HepG2 (cell line): ENCODE results near the gene PKD2L1. TPM values are rescaled to one million over a fixed set of nuclear protein-coding genes. Genes with fewer than 3 reads are reported as not detected.
A peak's percentile ranks its signal among the peaks of the same experiment; 100 is the strongest.

Source experiments
- ETV6 ChIP-seq: sonication (generic); formaldehyde crosslinking; conservative IDR thresholded peaks from 2 replicates; pipeline ENCODE4 v1.4.0; 2020; ENCODE audit warnings: missing genetic modification reagents
- FOXA1 ChIP-seq, 2 experiments: fragments of 450-650 bp in 1 of 2; sonication (generic) in 1 of 2; formaldehyde crosslinking in 1 of 2; IDR thresholded peaks; 2 replicates each; pipeline versions ENCODE4 v1.4.0 to v1.6.1; 2016 to 2020; ENCODE audit warnings: missing genetic modification reagents in 1 of 2
- PCBP2 ChIP-seq: fragments of 200-400 bp; formaldehyde crosslinking; optimal IDR thresholded peaks from 2 replicates; pipeline ENCODE3; 2018; ENCODE audit warnings: low read length, low read depth; ENCODE audit not compliant: poor library complexity, severe bottlenecking
- RBFOX2 ChIP-seq: fragments of 200-400 bp; formaldehyde crosslinking; IDR thresholded peaks from 2 replicates; pipeline ENCODE4 v1.6.1; 2017; ENCODE audit warnings: low read depth, mild to moderate bottlenecking, low read length
- SATB2 ChIP-seq: sonication (generic); formaldehyde crosslinking; IDR thresholded peaks from 2 replicates; pipeline ENCODE4 v1.5.0; 2020; ENCODE audit warnings: missing genetic modification reagents
- SOX5 ChIP-seq: IDR thresholded peaks from 2 replicates; pipeline ENCODE4 v1.6.1; 2016; ENCODE audit warnings: borderline replicate concordance
- WIZ ChIP-seq: sonication (generic); formaldehyde crosslinking; IDR thresholded peaks from 2 replicates; pipeline ENCODE4 v1.5.1; 2020; ENCODE audit warnings: mild to moderate bottlenecking, missing genetic modification reagents
- YEATS4 ChIP-seq: sonication (generic); formaldehyde crosslinking; IDR thresholded peaks from 2 replicates; pipeline ENCODE4 v1.4.0; 2020; ENCODE audit warnings: missing genetic modification reagents, borderline replicate concordance
- ZBTB20 ChIP-seq: sonication (generic); formaldehyde crosslinking; IDR thresholded peaks from 2 replicates; pipeline ENCODE4 v1.8.1; 2023; ENCODE audit warnings: missing genetic modification reagents, low read depth, mild to moderate bottlenecking, borderline replicate concordance
- ZBTB7A ChIP-seq: sonication (generic); formaldehyde crosslinking; IDR thresholded peaks from 2 replicates; pipeline ENCODE4 v1.8.0; 2022; ENCODE audit warnings: mild to moderate bottlenecking, missing genetic modification reagents
- ZNF160 ChIP-seq: sonication (generic); formaldehyde crosslinking; IDR thresholded peaks from 2 replicates; pipeline ENCODE4 v1.8.0; 2022; ENCODE audit warnings: mild to moderate bottlenecking, inconsistent platforms, missing genetic modification reagents
- ZNF569 ChIP-seq: sonication (generic); formaldehyde crosslinking; IDR thresholded peaks from 2 replicates; pipeline ENCODE4 v1.5.0; 2020; ENCODE audit warnings: mild to moderate bottlenecking, missing genetic modification reagents, moderate library complexity, borderline replicate concordance
- ZNF589 ChIP-seq: sonication (generic); formaldehyde crosslinking; conservative IDR thresholded peaks from 2 replicates; pipeline ENCODE4 v1.8.0; 2022; ENCODE audit warnings: mild to moderate bottlenecking, moderate library complexity, missing genetic modification reagents
- ZNF788 ChIP-seq: sonication (generic); formaldehyde crosslinking; IDR thresholded peaks from 2 replicates; pipeline ENCODE4 v1.5.0; 2020; ENCODE audit warnings: mild to moderate bottlenecking, missing genetic modification reagents, borderline replicate concordance
- ZSCAN9 ChIP-seq: IDR thresholded peaks from 2 replicates; pipeline ENCODE4 v1.6.1; 2016; ENCODE audit warnings: borderline replicate concordance
- polyA plus RNA-seq, 8 experiments: library from polyadenylated mRNA; depleted of rRNA in 3 of 8; stranded (reverse) in 7 of 8; unstranded in 1 of 8; fragments of >200 nt; fragmentation: Illumina TruSeq in 4 of 8; extraction: Trizol in 4 of 8; gene quantifications; 2 replicates each; pipeline versions ENCODE4 v1.2.1 to v1.2.3, GENCODE V29; 2011 to 2016; ENCODE audit warnings: low read depth in 4 of 8, missing spikeins in 1 of 8, mixed read lengths in 1 of 8; ENCODE audit not compliant: insufficient read depth in 1 of 8
- total RNA-seq, 5 experiments: library from RNA; depleted of rRNA; stranded (reverse); fragments of >200 nt; fragmentation: Illumina TruSeq; extraction: Trizol; gene quantifications; 2 replicates each; pipeline ENCODE4 v1.2.3, GENCODE V29; 2016; ENCODE audit warnings: low read depth in 1 of 5
- TF ChIP-seq, protein P1 (sequence below): sonication (generic); formaldehyde crosslinking; IDR thresholded peaks from 2 replicates; pipeline ENCODE4 v1.4.0; 2020; ENCODE audit warnings: missing genetic modification reagents
- TF ChIP-seq, protein P2 (sequence below): sonication (generic); formaldehyde crosslinking; IDR thresholded peaks from 2 replicates; pipeline ENCODE4 v1.4.0; 2020; ENCODE audit warnings: mild to moderate bottlenecking, low read depth, missing genetic modification reagents
- TF ChIP-seq, protein P3 (sequence below): sonication (generic); formaldehyde crosslinking; IDR thresholded peaks from 2 replicates; pipeline ENCODE4 v1.9.0; 2021; ENCODE audit warnings: missing genetic modification reagents, borderline replicate concordance
- TF ChIP-seq, protein P4 (sequence below): sonication (generic); formaldehyde crosslinking; IDR thresholded peaks from 2 replicates; pipeline ENCODE4 v1.4.0; 2020; ENCODE audit warnings: missing genetic modification reagents

PKD2L1 gene
- total and polyA plus RNA-seq, 2 of the 13 experiments (the other 11 are each of a cell fraction or from before 2014, with no cell fraction given): 0.07 to 0.15 TPM

DNA sequence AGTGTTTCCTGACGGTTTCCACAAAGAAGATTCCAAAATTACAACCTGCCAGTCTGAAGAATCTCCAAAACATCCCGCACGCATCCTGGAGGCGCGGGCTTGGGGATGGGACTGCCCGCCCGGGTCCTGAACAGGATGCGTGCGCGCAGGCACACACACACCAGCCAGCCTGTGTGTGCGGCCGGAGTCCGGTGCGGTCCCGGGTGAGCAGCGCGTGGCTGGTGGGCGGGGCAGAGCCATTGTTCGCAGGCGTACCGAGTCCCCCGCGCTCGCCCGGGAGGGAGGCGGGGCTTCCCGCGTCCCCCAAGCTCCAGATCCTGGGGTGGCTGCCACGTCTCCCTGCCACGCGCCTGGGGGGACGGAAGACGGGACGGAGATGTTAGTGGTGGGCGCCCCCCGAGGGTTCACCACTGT is 16.3 kb upstream of the PKD2L1 start (continued):
- TF ChIP-seq ETV6 (CRISPR knock-in tag): peak; percentile 73; the same call in 1 of the 2 replicates
- TF ChIP-seq, protein P1, sequence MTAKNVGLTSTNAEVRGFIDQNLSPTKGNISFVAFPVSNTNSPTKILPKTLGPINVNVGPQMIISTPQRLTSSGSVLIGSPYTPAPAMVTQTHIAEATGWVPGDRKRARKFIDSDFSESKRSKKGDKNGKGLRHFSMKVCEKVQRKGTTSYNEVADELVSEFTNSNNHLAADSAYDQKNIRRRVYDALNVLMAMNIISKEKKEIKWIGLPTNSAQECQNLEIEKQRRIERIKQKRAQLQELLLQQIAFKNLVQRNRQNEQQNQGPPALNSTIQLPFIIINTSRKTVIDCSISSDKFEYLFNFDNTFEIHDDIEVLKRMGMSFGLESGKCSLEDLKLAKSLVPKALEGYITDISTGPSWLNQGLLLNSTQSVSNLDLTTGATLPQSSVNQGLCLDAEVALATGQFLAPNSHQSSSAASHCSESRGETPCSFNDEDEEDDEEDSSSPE (CRISPR knock-in tag): peak; percentile 61; the same call in 1 of the 2 replicates
- no peak for TF ChIP-seq PCBP2
- TF ChIP-seq, protein P2, sequence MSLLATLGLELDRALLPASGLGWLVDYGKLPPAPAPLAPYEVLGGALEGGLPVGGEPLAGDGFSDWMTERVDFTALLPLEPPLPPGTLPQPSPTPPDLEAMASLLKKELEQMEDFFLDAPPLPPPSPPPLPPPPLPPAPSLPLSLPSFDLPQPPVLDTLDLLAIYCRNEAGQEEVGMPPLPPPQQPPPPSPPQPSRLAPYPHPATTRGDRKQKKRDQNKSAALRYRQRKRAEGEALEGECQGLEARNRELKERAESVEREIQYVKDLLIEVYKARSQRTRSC (CRISPR knock-in tag): no peak
- peak; percentile 80; the same call in 1 of the 2 replicates for TF ChIP-seq ZNF589 (CRISPR knock-in tag)
- peak; percentile 58; the same call in 1 of the 2 replicates for TF ChIP-seq ZBTB20
- no peak for TF ChIP-seq FOXA1 (IDR thresholded peaks at IDR 0.05)
- TF ChIP-seq FOXA1 (CRISPR knock-in tag; IDR thresholded peaks at IDR 0.05): peak; percentile 54
- TF ChIP-seq SATB2: no peak
- TF ChIP-seq, protein P3, sequence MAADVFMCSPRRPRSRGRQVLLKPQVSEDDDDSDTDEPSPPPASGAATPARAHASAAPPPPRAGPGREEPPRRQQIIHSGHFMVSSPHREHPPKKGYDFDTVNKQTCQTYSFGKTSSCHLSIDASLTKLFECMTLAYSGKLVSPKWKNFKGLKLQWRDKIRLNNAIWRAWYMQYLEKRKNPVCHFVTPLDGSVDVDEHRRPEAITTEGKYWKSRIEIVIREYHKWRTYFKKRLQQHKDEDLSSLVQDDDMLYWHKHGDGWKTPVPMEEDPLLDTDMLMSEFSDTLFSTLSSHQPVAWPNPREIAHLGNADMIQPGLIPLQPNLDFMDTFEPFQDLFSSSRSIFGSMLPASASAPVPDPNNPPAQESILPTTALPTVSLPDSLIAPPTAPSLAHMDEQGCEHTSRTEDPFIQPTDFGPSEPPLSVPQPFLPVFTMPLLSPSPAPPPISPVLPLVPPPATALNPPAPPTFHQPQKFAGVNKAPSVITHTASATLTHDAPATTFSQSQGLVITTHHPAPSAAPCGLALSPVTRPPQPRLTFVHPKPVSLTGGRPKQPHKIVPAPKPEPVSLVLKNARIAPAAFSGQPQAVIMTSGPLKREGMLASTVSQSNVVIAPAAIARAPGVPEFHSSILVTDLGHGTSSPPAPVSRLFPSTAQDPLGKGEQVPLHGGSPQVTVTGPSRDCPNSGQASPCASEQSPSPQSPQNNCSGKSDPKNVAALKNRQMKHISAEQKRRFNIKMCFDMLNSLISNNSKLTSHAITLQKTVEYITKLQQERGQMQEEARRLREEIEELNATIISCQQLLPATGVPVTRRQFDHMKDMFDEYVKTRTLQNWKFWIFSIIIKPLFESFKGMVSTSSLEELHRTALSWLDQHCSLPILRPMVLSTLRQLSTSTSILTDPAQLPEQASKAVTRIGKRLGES: peak; percentile 84; the same call in 1 of the 2 replicates
- TF ChIP-seq YEATS4 (CRISPR knock-in tag): peak; percentile 81; the same call in 1 of the 2 replicates
- TF ChIP-seq ZNF160 (CRISPR knock-in tag): peak; percentile 52; the same call in 1 of the 2 replicates
- peak; percentile 67 for TF ChIP-seq ZNF788 (CRISPR knock-in tag)
- 0 out of 2 replicates have a peak, but pooled peaks have one; percentile 63 for TF ChIP-seq ZSCAN9 (CRISPR knock-in tag)
- peak; percentile 99 for TF ChIP-seq SOX5 (CRISPR knock-in tag)
- TF ChIP-seq ZBTB7A (CRISPR knock-in tag): peak; percentile 74
- TF ChIP-seq WIZ (CRISPR knock-in tag): 0 out of 2 replicates have a peak, but pooled peaks have one; percentile 77
- TF ChIP-seq, protein P4, sequence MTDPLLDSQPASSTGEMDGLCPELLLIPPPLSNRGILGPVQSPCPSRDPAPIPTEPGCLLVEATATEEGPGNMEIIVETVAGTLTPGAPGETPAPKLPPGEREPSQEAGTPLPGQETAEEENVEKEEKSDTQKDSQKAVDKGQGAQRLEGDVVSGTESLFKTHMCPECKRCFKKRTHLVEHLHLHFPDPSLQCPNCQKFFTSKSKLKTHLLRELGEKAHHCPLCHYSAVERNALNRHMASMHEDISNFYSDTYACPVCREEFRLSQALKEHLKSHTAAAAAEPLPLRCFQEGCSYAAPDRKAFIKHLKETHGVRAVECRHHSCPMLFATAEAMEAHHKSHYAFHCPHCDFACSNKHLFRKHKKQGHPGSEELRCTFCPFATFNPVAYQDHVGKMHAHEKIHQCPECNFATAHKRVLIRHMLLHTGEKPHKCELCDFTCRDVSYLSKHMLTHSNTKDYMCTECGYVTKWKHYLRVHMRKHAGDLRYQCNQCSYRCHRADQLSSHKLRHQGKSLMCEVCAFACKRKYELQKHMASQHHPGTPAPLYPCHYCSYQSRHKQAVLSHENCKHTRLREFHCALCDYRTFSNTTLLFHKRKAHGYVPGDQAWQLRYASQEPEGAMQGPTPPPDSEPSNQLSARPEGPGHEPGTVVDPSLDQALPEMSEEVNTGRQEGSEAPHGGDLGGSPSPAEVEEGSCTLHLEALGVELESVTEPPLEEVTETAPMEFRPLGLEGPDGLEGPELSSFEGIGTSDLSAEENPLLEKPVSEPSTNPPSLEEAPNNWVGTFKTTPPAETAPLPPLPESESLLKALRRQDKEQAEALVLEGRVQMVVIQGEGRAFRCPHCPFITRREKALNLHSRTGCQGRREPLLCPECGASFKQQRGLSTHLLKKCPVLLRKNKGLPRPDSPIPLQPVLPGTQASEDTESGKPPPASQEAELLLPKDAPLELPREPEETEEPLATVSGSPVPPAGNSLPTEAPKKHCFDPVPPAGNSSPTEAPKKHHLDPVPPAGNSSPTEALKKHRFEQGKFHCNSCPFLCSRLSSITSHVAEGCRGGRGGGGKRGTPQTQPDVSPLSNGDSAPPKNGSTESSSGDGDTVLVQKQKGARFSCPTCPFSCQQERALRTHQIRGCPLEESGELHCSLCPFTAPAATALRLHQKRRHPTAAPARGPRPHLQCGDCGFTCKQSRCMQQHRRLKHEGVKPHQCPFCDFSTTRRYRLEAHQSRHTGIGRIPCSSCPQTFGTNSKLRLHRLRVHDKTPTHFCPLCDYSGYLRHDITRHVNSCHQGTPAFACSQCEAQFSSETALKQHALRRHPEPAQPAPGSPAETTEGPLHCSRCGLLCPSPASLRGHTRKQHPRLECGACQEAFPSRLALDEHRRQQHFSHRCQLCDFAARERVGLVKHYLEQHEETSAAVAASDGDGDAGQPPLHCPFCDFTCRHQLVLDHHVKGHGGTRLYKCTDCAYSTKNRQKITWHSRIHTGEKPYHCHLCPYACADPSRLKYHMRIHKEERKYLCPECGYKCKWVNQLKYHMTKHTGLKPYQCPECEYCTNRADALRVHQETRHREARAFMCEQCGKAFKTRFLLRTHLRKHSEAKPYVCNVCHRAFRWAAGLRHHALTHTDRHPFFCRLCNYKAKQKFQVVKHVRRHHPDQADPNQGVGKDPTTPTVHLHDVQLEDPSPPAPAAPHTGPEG (CRISPR knock-in tag): peak; percentile 98
- TF ChIP-seq RBFOX2: peak; percentile 84
- TF ChIP-seq ZNF569 (CRISPR knock-in tag): 0 out of 2 replicates have a peak, but pooled peaks have one; percentile 67
